Mucosa of rectum (tissue), 2 donors: ENCODE data around the gene SMAD2.
"Not testable (repeated sequence)": the region's sequence is repeated elsewhere in the genome, so short reads cannot be mapped to it uniquely, and the experiment has no call there.

ENCODE experiments used
- H3K27ac ChIP-seq, 2 donors: one replicate each; pipeline ENCODE4 v1.7.0; 2013; ENCODE audit warnings: inconsistent platforms in 2 of 2, low read depth in 2 of 2, low read length in 2 of 2
- H3K27me3 ChIP-seq, 2 donors: one replicate each; pipeline ENCODE4 v1.7.0; 2013; ENCODE audit warnings: low read length in 2 of 2; ENCODE audit not compliant: control insufficient read depth in 2 of 2, insufficient read depth in 2 of 2
- H3K36me3 ChIP-seq, 2 donors: one replicate each; pipeline ENCODE4 v1.7.0; 2013; ENCODE audit warnings: low read length in 2 of 2; ENCODE audit not compliant: control insufficient read depth in 2 of 2, insufficient read depth in 2 of 2
- H3K4me1 ChIP-seq, 2 donors: one replicate each; pipeline ENCODE4 v1.7.0; 2013; ENCODE audit warnings: low read length in 2 of 2, mild to moderate bottlenecking in 1 of 2; ENCODE audit not compliant: control insufficient read depth in 2 of 2, insufficient read depth in 2 of 2
- H3K4me3 ChIP-seq, 2 donors: one replicate each; pipeline ENCODE4 v1.7.0; 2013; ENCODE audit warnings: low read length in 2 of 2
- H3K9ac ChIP-seq, 2 donors: one replicate each; pipeline ENCODE4 v1.7.0; 2013; ENCODE audit warnings: low read length in 2 of 2, low read depth in 1 of 2, mild to moderate bottlenecking in 1 of 2
- H3K9me3 ChIP-seq, 2 donors: one replicate each; pipeline ENCODE4 v1.7.0; 2013; ENCODE audit warnings: low read length in 2 of 2; ENCODE audit not compliant: control insufficient read depth in 2 of 2
- donor health status: healthy.
- donor health status: Normal muscosa, but diverticular disease.

SMAD2 gene

DNA sequence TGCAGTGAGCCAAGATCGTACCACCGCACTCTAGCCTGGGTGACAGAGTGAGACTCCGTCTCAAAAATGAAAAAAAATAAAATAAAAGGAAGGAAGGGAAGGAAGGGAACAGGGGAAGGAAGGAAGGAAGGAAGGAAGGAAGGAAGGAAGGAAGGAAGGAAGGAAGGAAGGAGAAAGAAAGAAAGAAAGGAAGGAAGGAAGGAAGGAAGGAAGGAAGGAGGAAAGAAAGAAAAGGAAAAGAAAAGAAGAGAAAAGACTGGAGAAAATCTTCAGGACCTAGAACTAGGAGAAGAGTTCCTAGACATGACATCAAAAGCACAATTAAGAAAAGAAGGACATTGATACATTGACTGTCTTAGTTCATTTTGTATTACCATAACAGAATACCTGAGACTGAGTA is 163.3 kb downstream of the SMAD2 start:
- not testable (repeated sequence) for H3K4me1 ChIP-seq, H3K4me3 ChIP-seq, H3K36me3 ChIP-seq, H3K27ac ChIP-seq, H3K27me3 ChIP-seq, H3K9me3 ChIP-seq, H3K9ac ChIP-seq
